K562 (cell line): ENCODE results near the gene RCOR1. TPM values are rescaled to one million over a fixed set of nuclear protein-coding genes. Genes with fewer than 3 reads are reported as not detected.

Experiments used
- ATAC-seq: fragments of 200-7000 bp; cut with Tn5 transposase; 3 replicates; pipeline ENCODE4 v1.9.1; 2020; ENCODE audit warnings: moderate library complexity
- BruUV-seq: library from RNA; stranded (reverse); fragments of 400-500 nt; replicated peaks from 2 replicates; lab custom pipeline; 2021; lab: Mats Ljungman, UMichigan
- CTCF ChIA-PET: fragments of 300-600 bp; formaldehyde crosslinking; extraction: SDS; loops from one replicate; lab custom pipeline; 2021; ENCODE audit warnings: low intra/inter-chr PET ratio; lab: Yijun Ruan, JAX
- POLR2A ChIA-PET: fragments of 300-600, 350-650 bp; sonication (Branson Sonifier 250); formaldehyde crosslinking; extraction: SDS; loops from one replicate; lab custom pipeline; 2021; ENCODE audit warnings: antibody characterized with exemption, inconsistent platforms; lab: Yijun Ruan, JAX
- DNase-seq, 4 experiments: peaks; one replicate each; pipeline versions ENCODE4 v3.0.0 to v3.0.0-alpha.2; 2011 to 2018; ENCODE audit warnings: low spot score in 3 of 4, mixed read lengths in 3 of 4; ENCODE audit errors: extremely low read depth in 1 of 4
- FAIRE-seq: peaks from 2 replicates; lab custom pipeline; 2011; peaks lifted over from hg19 to GRCh38; lab: Jason Lieb, UNC
- H2AFZ ChIP-seq: 2 replicates; pipeline ENCODE4 v1.6.0; 2011; ENCODE audit warnings: low read depth, low read length, control low read depth, inconsistent platforms
- H3K27ac ChIP-seq: fragments of 200-600 bp; 3 replicates; pipeline ENCODE4 v1.8.0; 2011; ENCODE audit warnings: low read depth, mild to moderate bottlenecking, control low read depth, inconsistent platforms, low read length, moderate library complexity, mixed read lengths; ENCODE audit errors: extremely low read depth
- H3K27me3 ChIP-seq, 2 experiments: fragments of 300-600 bp in 1 of 2; 2 replicates in 1 of 2; 3 replicates in 1 of 2; pipeline versions ENCODE4 v1.6.0 to v1.8.0; 2011; ENCODE audit warnings: inconsistent platforms in 2 of 2, low read length in 2 of 2, mild to moderate bottlenecking in 1 of 2, mixed read lengths in 1 of 2, moderate library complexity in 1 of 2; ENCODE audit not compliant: control insufficient read depth in 2 of 2, insufficient read depth in 2 of 2
- H3K36me3 ChIP-seq: fragments of 300-600 bp; 3 replicates; pipeline ENCODE4 v1.8.0; 2011; ENCODE audit warnings: mild to moderate bottlenecking, low read length, inconsistent platforms; ENCODE audit not compliant: control insufficient read depth, insufficient read depth
- H3K4me1 ChIP-seq, 2 experiments: fragments of 200-600 bp in 1 of 2; replicated peaks in 1 of 2; 2 replicates in 1 of 2; 3 replicates in 1 of 2; pipeline versions ENCODE4 v1.5.1 to v1.8.0; 2011; ENCODE audit warnings: inconsistent platforms in 2 of 2, low read length in 2 of 2, mild to moderate bottlenecking in 1 of 2, mixed read lengths in 1 of 2, moderate library complexity in 1 of 2; ENCODE audit not compliant: control insufficient read depth in 2 of 2, insufficient read depth in 2 of 2
- H3K4me2 ChIP-seq: 2 replicates; pipeline ENCODE4 v1.6.1; 2011; ENCODE audit warnings: low read length, control low read depth, inconsistent platforms, mixed read lengths; ENCODE audit not compliant: insufficient read depth
- H3K4me3 ChIP-seq: fragments of 200-600 bp; sonication (generic), shearing (Covaris generic); 2 replicates; pipeline ENCODE4 v1.5.1; 2016; ENCODE audit warnings: control low read depth, inconsistent platforms
- H3K79me2 ChIP-seq: fragments of 200-600 bp; 3 replicates; pipeline ENCODE4 v1.8.0; 2011; ENCODE audit warnings: low read length, inconsistent platforms; ENCODE audit not compliant: control insufficient read depth, insufficient read depth
- H3K9ac ChIP-seq, 2 experiments: 2 replicates each; pipeline versions ENCODE4 v1.6.0 to v1.6.1; 2011; ENCODE audit warnings: low read depth in 2 of 2, low read length in 2 of 2, control low read depth in 1 of 2, inconsistent platforms in 1 of 2, mild to moderate bottlenecking in 1 of 2, mixed read lengths in 1 of 2; ENCODE audit not compliant: insufficient read depth in 1 of 2
- H3K9me1 ChIP-seq: one replicate; pipeline ENCODE4 v1.6.0; 2011; ENCODE audit warnings: inconsistent platforms, mild to moderate bottlenecking, low read length, moderate library complexity; ENCODE audit not compliant: control insufficient read depth, insufficient read depth
- H3K9me3 ChIP-seq: replicated peaks from 2 replicates; pipeline ENCODE4 v1.5.1; 2011; ENCODE audit warnings: low read depth, low read length, inconsistent platforms; ENCODE audit not compliant: control insufficient read depth, insufficient read depth
- H4K20me1 ChIP-seq: replicated peaks from 2 replicates; pipeline ENCODE4 v1.6.1; 2011; ENCODE audit warnings: low read length, inconsistent platforms, mixed read lengths; ENCODE audit not compliant: control insufficient read depth, insufficient read depth
- LEF1 ChIP-seq: fragments of 450-650 bp; IDR thresholded peaks from 2 replicates; pipeline ENCODE4 v1.6.1; 2016; ENCODE audit warnings: mild to moderate bottlenecking
- POLR2G ChIP-seq: fragments of 200-400 bp; formaldehyde crosslinking; IDR thresholded peaks from 2 replicates; pipeline ENCODE4 v1.6.1; 2017; ENCODE audit warnings: low read depth, mild to moderate bottlenecking, antibody characterized with exemption, low read length, moderate library complexity
- SNRNP70 ChIP-seq: fragments of 200-400 bp; formaldehyde crosslinking; optimal IDR thresholded peaks from 2 replicates; pipeline ENCODE3; 2017; ENCODE audit warnings: low read depth, low read length
- ZNF165 ChIP-seq: fragments of 250-450 bp; sonication (Bioruptor Pico); IDR thresholded peaks from 2 replicates; pipeline ENCODE4 v1.4.0; 2020; ENCODE audit warnings: borderline replicate concordance
- WGBS: fragments of 100-300 bp; shearing (Covaris generic); methylation state at CpG from one replicate; pipeline ENCODE4 v1.1.6; 2016; ENCODE audit warnings: low coverage, mixed read lengths; ENCODE audit not compliant: insufficient coverage; ENCODE audit errors: missing lambda C conversion rate; 5-methylcytosine and 5-hydroxymethylcytosine counted together
- in situ Hi-C: fragments of 300-500 bp; cut with MboI; formaldehyde crosslinking; loops from 4 replicates; pipeline ENCODE4 v1.15.0; 2018; ENCODE audit warnings: inconsistent platforms, mixed read lengths
- intact Hi-C: fragments of 100-400 bp; cut with micrococcal nuclease; formaldehyde crosslinking; loops from 2 replicates; pipeline ENCODE4 v1.14.2; 2022
- polyA plus RNA-seq, 8 experiments: library from polyadenylated mRNA; depleted of rRNA in 4 of 8; stranded (reverse) in 5 of 8; unstranded in 3 of 8; fragments of >200 nt; fragmentation: Nextera tagmentation in 2 of 8; fragmentation: Illumina TruSeq in 1 of 8; extraction: Ambion mirVana in 2 of 8; extraction: Trizol in 1 of 8; gene quantifications; 2 replicates each; pipeline versions ENCODE4 v1.2.1 to v1.2.3, GENCODE V29; 2011 to 2014; ENCODE audit warnings: inconsistent platforms in 1 of 8, missing spikeins in 1 of 8
- total RNA-seq, 7 experiments: library from RNA; depleted of rRNA in 6 of 7; stranded (reverse); fragments of >200 nt in 6 of 7; fragmentation: Illumina TruSeq in 2 of 7; extraction: Trizol in 2 of 7; gene quantifications; 2 replicates each; pipeline versions ENCODE4 v1.2.1 to v1.2.3, GENCODE V29; 2011 to 2021; ENCODE audit warnings: low replicate concordance in 1 of 7
- TF ChIP-seq, protein P1 (sequence below): fragments of 250-450 bp; sonication (Bioruptor Pico); IDR thresholded peaks from 2 replicates; pipeline ENCODE4 v1.5.0; 2021; ENCODE audit warnings: mild to moderate bottlenecking, borderline replicate concordance

Gene RCOR1
- total and polyA plus RNA-seq, 9 of the 15 experiments (the other 6 are each of a cell fraction or from before 2014, with no cell fraction given), result 8.5 to 47.9 (median 20.9) TPM

DNA sequence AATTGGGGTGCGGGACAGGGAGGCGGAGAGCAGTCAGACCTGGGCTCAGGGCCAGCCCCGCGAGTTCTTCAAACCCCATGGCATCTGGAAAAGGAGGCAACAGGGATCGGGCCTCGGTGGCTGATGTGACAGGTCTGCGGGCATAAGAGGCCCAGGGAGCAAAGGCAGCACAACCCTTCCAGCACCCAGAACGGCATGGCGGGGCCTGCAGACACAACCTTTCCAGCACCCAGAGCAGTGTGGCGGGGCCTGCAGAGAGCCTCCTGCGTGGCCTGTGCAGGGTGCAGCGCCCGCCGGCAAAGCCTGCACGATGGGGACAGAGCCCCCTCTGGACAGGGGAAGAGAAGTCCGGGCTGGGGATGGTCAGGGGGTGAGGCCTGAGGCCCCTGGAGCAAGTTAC lies 158.6 kb downstream of the RCOR1 start:
- TF ChIP-seq ZNF165 (no peak), POLR2G (peak; percentile 50; the same call in 1 of the 2 replicates), SNRNP70 (no peak), LEF1 (no peak)
- TF ChIP-seq, protein P1, sequence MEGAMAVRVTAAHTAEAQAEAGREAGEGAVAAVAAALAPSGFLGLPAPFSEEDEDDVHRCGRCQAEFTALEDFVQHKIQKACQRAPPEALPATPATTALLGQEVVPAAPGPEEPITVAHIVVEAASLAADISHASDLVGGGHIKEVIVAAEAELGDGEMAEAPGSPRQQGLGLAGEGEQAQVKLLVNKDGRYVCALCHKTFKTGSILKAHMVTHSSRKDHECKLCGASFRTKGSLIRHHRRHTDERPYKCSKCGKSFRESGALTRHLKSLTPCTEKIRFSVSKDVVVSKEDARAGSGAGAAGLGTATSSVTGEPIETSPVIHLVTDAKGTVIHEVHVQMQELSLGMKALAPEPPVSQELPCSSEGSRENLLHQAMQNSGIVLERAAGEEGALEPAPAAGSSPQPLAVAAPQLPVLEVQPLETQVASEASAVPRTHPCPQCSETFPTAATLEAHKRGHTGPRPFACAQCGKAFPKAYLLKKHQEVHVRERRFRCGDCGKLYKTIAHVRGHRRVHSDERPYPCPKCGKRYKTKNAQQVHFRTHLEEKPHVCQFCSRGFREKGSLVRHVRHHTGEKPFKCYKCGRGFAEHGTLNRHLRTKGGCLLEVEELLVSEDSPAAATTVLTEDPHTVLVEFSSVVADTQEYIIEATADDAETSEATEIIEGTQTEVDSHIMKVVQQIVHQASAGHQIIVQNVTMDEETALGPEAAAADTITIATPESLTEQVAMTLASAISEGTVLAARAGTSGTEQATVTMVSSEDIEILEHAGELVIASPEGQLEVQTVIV (CRISPR knock-in tag), result no peak
- no peak overlapping the region for H3K4me2 ChIP-seq
- WGBS, result 90% methylated on average over 12 of the region's 16 CpGs
- no peaks in the 10 kb centered on the region for H4K20me1 ChIP-seq
- FAIRE-seq, result no peak
- no peaks in the 10 kb centered on the region for H3K9me1 ChIP-seq
- ChIA-PET CTCF (no interaction called here), POLR2A (interaction anchor here (0.6 kb wide), 1 partner anchor 153 kb away, joined by 3 read pairs; no protein-coding TSS in a partner anchor)
- no TSS peak for BruUV-seq
- no peak overlapping the region for H2AFZ ChIP-seq
- H3K36me3 ChIP-seq, result peaks cover 5% of the 10 kb centered on the region; the same call in 1 of the 3 replicates
- H3K27ac ChIP-seq, result no peak overlapping the region
- no peak for DNase-seq
- no peaks in the 10 kb centered on the region for H3K9me3 ChIP-seq
- H3K79me2 ChIP-seq, result no peaks in the 10 kb centered on the region
- no peak overlapping the region for H3K9ac ChIP-seq
- no peak for ATAC-seq
- H3K27me3 ChIP-seq, result no peaks in the 10 kb centered on the region
- in situ Hi-C loops (no loop called here), intact Hi-C loops (no loop called here)
- peaks cover 0 to 26% of the 10 kb centered on the region in 2 experiments; a peak in 2 of 5 replicates for H3K4me1 ChIP-seq
- no peak overlapping the region for H3K4me3 ChIP-seq
